Activated naive CD4-positive, alpha-beta T cell treated with anti-CD3 and anti-CD28 coated beads, Interleukin-2, amount 50 U/mL, for 72 hours (primary cell): ENCODE data around the gene FOXE3. TPM values are rescaled to one million over a fixed set of nuclear protein-coding genes. Genes with fewer than 3 reads are reported as not detected.

Experiments used
- ATAC-seq, 2 donors: fragments of 150-1000 bp; cut with Tn5 transposase; 2 replicates each; pipeline ENCODE4 v1.10.0; 2021; ENCODE audit warnings: mild to moderate bottlenecking in 2 of 2, moderate library complexity in 2 of 2
- DNase-seq, 2 donors: peaks; one replicate each; pipeline ENCODE4 v3.0.0; 2021 to 2022; ENCODE audit warnings: low spot score in 2 of 2
- H3K27ac Mint-ChIP-seq, 2 donors: one replicate each; pipeline ENCODE4 v1.8.0; 2022; ENCODE audit warnings: mild to moderate bottlenecking in 2 of 2, mixed read lengths in 2 of 2
- H3K36me3 Mint-ChIP-seq, 2 donors: one replicate each; pipeline ENCODE4 v1.8.0; 2022; ENCODE audit warnings: mixed read lengths in 2 of 2
- H3K9me3 Mint-ChIP-seq, 2 donors: one replicate each; pipeline ENCODE4 v1.8.0; 2022; ENCODE audit warnings: mixed read lengths in 2 of 2
- total RNA-seq, 2 donors: library from RNA; stranded (reverse); gene quantifications; one replicate each; pipeline ENCODE4 v1.2.3, GENCODE V29; 2022

The FOXE3 gene
- not detected for total RNA-seq

GRCh38 chr1:47415728-47416318 is at the start of gene FOXE3:
Gene FOXE3, plus strand, starts transcription at chr1:47416285. Its CDS starts 31 bp downstream, at chr1:47416316.
- ATAC-seq = peak in 1 of 2 donors; percentile 8
- Mint-ChIP-seq H3K36me3 (peaks cover 0 to 12% of the 10 kb centered on the region in 2 donors), H3K9me3 (no peaks in the 10 kb centered on the region), H3K27ac (no peak within 1 kb of the TSS)
- no peak for DNase-seq

GRCh38 chr1:47367651-47368050 is 48.4 kb upstream of the FOXE3 start:
- Mint-ChIP-seq H3K27ac (no peak overlapping the region), H3K9me3 (no peaks in the 10 kb centered on the region), H3K36me3 (peaks cover 0 to 5% of the 10 kb centered on the region in 2 donors)
- ATAC-seq (no peak), DNase-seq (no peak)

- Mint-ChIP-seq H3K36me3 (peaks cover 0 to 5% of the 10 kb centered on the region in 2 donors), H3K9me3 (no peaks in the 10 kb centered on the region), H3K27ac (no peak overlapping the region)
- no peak for ATAC-seq
- no peak for DNase-seq
Measured at GRCh38 chr1:47371016-47371517, 45.0 kb upstream of the FOXE3 start.

GRCh38 chr1:47374501-47374900 is 41.6 kb upstream of the FOXE3 start:
- peaks cover 0 to 5% of the 10 kb centered on the region in 2 donors for H3K36me3 Mint-ChIP-seq
- no peaks in the 10 kb centered on the region for H3K9me3 Mint-ChIP-seq
- no peak for DNase-seq
- no peak for ATAC-seq
- no peak overlapping the region for H3K27ac Mint-ChIP-seq

- Mint-ChIP-seq H3K9me3 (no peaks in the 10 kb centered on the region), H3K27ac (no peak overlapping the region), H3K36me3 (no peaks in the 10 kb centered on the region)
- ATAC-seq (no peak), DNase-seq (no peak)
Measured at GRCh38 chr1:47378147-47378546, 37.9 kb upstream of the FOXE3 start.

GRCh38 chr1:47380699-47381098 is 35.4 kb upstream of the FOXE3 start:
- no peaks in the 10 kb centered on the region for H3K36me3 Mint-ChIP-seq
- DNase-seq (no peak), ATAC-seq (no peak)
- H3K27ac Mint-ChIP-seq = no peak overlapping the region
- H3K9me3 Mint-ChIP-seq = no peaks in the 10 kb centered on the region

- Mint-ChIP-seq H3K36me3 (no peaks in the 10 kb centered on the region), H3K27ac (no peak overlapping the region), H3K9me3 (no peaks in the 10 kb centered on the region)
- DNase-seq (no peak), ATAC-seq (no peak)
Measured at GRCh38 chr1:47382399-47382983, 33.6 kb upstream of the FOXE3 start.

- no peak overlapping the region for H3K27ac Mint-ChIP-seq
- H3K36me3 Mint-ChIP-seq = no peaks in the 10 kb centered on the region
- DNase-seq (no peak), ATAC-seq (no peak)
- no peaks in the 10 kb centered on the region for H3K9me3 Mint-ChIP-seq
Measured at GRCh38 chr1:47384083-47384482, 32.0 kb upstream of the FOXE3 start.

GRCh38 chr1:47385020-47385419 is 31.1 kb upstream of the FOXE3 start:
- ATAC-seq = no peak
- Mint-ChIP-seq H3K27ac (no peak overlapping the region), H3K9me3 (no peaks in the 10 kb centered on the region), H3K36me3 (no peaks in the 10 kb centered on the region)
- DNase-seq = no peak

- DNase-seq = no peak
- Mint-ChIP-seq H3K27ac (peak overlapping the region in 1 of 2 donors; percentile 59), H3K36me3 (no peaks in the 10 kb centered on the region), H3K9me3 (no peaks in the 10 kb centered on the region)
- ATAC-seq = no peak
Measured at GRCh38 chr1:47386268-47386667, 29.8 kb upstream of the FOXE3 start.

GRCh38 chr1:47388030-47388890 is 27.8 kb upstream of the FOXE3 start:
- Mint-ChIP-seq H3K9me3 (no peaks in the 10 kb centered on the region), H3K36me3 (no peaks in the 10 kb centered on the region), H3K27ac (no peak overlapping the region)
- ATAC-seq (peak in 1 of 2 donors; percentile 31), DNase-seq (peak in 1 of 2 donors; percentile 3)

- peak in 1 of 2 donors; percentile 50 for DNase-seq
- Mint-ChIP-seq H3K9me3 (no peaks in the 10 kb centered on the region), H3K27ac (no peak overlapping the region), H3K36me3 (no peaks in the 10 kb centered on the region)
- ATAC-seq = peak; percentile 67 to 85
Measured at GRCh38 chr1:47388891-47389238, 27.2 kb upstream of the FOXE3 start.

- Mint-ChIP-seq H3K9me3 (no peaks in the 10 kb centered on the region), H3K27ac (no peak overlapping the region), H3K36me3 (no peaks in the 10 kb centered on the region)
- DNase-seq = no peak
- ATAC-seq = no peak
Measured at GRCh38 chr1:47389731-47390130, 26.4 kb upstream of the FOXE3 start.

GRCh38 chr1:47390843-47391242 is 25.2 kb upstream of the FOXE3 start:
- no peaks in the 10 kb centered on the region for H3K9me3 Mint-ChIP-seq
- DNase-seq = no peak
- H3K27ac Mint-ChIP-seq = peak overlapping the region in 1 of 2 donors; percentile 52
- no peaks in the 10 kb centered on the region for H3K36me3 Mint-ChIP-seq
- ATAC-seq = no peak

- no peak overlapping the region for H3K27ac Mint-ChIP-seq
- DNase-seq (no peak), ATAC-seq (no peak)
- H3K36me3 Mint-ChIP-seq = no peaks in the 10 kb centered on the region
- no peaks in the 10 kb centered on the region for H3K9me3 Mint-ChIP-seq
Measured at GRCh38 chr1:47393141-47393540, 22.9 kb upstream of the FOXE3 start.

- H3K36me3 Mint-ChIP-seq = no peaks in the 10 kb centered on the region
Measured at GRCh38 chr1:47395433-47395832, 20.7 kb upstream of the FOXE3 start.

GRCh38 chr1:47396671-47397196 is 19.4 kb upstream of the FOXE3 start:
- DNase-seq (no peak), ATAC-seq (no peak)
- Mint-ChIP-seq H3K36me3 (no peaks in the 10 kb centered on the region), H3K9me3 (no peaks in the 10 kb centered on the region), H3K27ac (no peak overlapping the region)

More at GRCh38 chr1:47395433-47395832, 20.7 kb upstream of the FOXE3 start:
- no peaks in the 10 kb centered on the region for H3K9me3 Mint-ChIP-seq
- DNase-seq (no peak), ATAC-seq (no peak)
- H3K27ac Mint-ChIP-seq = no peak overlapping the region
